Glutamatergic neuron (in vitro differentiated cells): ENCODE measurements around the gene SPTLC2. TPM values are rescaled to one million over a fixed set of nuclear protein-coding genes. Genes with fewer than 3 reads are reported as not detected.
"Not testable (repeated sequence)": the region's sequence is repeated elsewhere in the genome, so short reads cannot be mapped to it uniquely, and the experiment has no call there.

Experiments
- DNase-seq: peaks from one replicate; pipeline ENCODE4 v3.0.0; 2022
- H3K27ac Mint-ChIP-seq: one replicate; pipeline ENCODE4 v1.8.0; 2020; ENCODE audit warnings: mild to moderate bottlenecking, mixed read lengths, inconsistent platforms; ENCODE audit not compliant: unreplicated experiment
- H3K27me3 Mint-ChIP-seq: one replicate; pipeline ENCODE4 v1.8.0; 2020; ENCODE audit warnings: mild to moderate bottlenecking, moderate library complexity, mixed read lengths, inconsistent platforms; ENCODE audit not compliant: unreplicated experiment
- H3K36me3 Mint-ChIP-seq: one replicate; pipeline ENCODE4 v1.8.0; 2020; ENCODE audit warnings: mild to moderate bottlenecking, mixed read lengths, inconsistent platforms; ENCODE audit not compliant: unreplicated experiment
- H3K4me1 Mint-ChIP-seq: one replicate; pipeline ENCODE4 v1.8.0; 2020; ENCODE audit warnings: mild to moderate bottlenecking, low read depth, mixed read lengths, inconsistent platforms; ENCODE audit not compliant: unreplicated experiment
- H3K4me3 Mint-ChIP-seq: one replicate; pipeline ENCODE4 v1.8.0; 2020; ENCODE audit warnings: mild to moderate bottlenecking, mixed read lengths, inconsistent platforms; ENCODE audit not compliant: unreplicated experiment
- H3K9me3 Mint-ChIP-seq: one replicate; pipeline ENCODE4 v1.8.0; 2020; ENCODE audit warnings: mild to moderate bottlenecking, moderate library complexity, mixed read lengths, inconsistent platforms; ENCODE audit not compliant: unreplicated experiment
- total RNA-seq: library from RNA; stranded (reverse); fragmentation: NEBNext Ultra II Directional; extraction: Animal tissue kit (Norgen Biotek cat#: 25700); gene quantifications from one replicate; pipeline ENCODE4 v1.2.1, GENCODE V29; 2021; ENCODE audit not compliant: unreplicated experiment
- TF ChIP-seq, protein P1 (sequence below): fragments of 200-600 bp; sonication (generic); IDR thresholded peaks from one replicate; pipeline ENCODE4 v1.5.0; 2021; ENCODE audit not compliant: partially characterized antibody, unreplicated experiment

Gene SPTLC2
- total RNA-seq, 1 donor from 2014 or later: 33.9 TPM

DNA sequence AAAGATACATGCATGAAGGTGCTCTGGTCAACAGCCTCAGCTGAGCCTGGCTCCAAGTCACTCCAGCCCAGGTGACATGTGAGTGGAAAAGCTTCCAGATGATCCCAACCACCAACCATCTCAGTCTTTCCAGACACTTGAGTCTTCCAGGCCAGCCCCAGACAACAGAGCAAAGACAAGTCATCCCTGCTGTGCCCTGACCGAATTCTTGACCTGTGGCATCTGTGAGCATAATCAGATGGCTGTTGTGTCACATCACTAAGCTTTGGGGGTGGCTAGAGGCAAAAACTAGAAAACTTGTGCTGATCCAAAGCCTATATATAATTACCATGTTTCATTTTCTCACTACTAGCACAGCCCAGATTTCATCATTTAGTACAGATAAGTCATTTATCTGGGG lies 67.0 kb downstream of the SPTLC2 start:
- Mint-ChIP-seq H3K4me1 (no peaks in the 10 kb centered on the region), H3K4me3 (no peak overlapping the region), H3K36me3 (no peaks in the 10 kb centered on the region), H3K27ac (no peak overlapping the region), H3K27me3 (no peaks in the 10 kb centered on the region), H3K9me3 (peaks cover 1% of the 10 kb centered on the region)
- DNase-seq: no peak
- TF ChIP-seq, protein P1, sequence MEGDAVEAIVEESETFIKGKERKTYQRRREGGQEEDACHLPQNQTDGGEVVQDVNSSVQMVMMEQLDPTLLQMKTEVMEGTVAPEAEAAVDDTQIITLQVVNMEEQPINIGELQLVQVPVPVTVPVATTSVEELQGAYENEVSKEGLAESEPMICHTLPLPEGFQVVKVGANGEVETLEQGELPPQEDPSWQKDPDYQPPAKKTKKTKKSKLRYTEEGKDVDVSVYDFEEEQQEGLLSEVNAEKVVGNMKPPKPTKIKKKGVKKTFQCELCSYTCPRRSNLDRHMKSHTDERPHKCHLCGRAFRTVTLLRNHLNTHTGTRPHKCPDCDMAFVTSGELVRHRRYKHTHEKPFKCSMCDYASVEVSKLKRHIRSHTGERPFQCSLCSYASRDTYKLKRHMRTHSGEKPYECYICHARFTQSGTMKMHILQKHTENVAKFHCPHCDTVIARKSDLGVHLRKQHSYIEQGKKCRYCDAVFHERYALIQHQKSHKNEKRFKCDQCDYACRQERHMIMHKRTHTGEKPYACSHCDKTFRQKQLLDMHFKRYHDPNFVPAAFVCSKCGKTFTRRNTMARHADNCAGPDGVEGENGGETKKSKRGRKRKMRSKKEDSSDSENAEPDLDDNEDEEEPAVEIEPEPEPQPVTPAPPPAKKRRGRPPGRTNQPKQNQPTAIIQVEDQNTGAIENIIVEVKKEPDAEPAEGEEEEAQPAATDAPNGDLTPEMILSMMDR: no peak

DNA sequence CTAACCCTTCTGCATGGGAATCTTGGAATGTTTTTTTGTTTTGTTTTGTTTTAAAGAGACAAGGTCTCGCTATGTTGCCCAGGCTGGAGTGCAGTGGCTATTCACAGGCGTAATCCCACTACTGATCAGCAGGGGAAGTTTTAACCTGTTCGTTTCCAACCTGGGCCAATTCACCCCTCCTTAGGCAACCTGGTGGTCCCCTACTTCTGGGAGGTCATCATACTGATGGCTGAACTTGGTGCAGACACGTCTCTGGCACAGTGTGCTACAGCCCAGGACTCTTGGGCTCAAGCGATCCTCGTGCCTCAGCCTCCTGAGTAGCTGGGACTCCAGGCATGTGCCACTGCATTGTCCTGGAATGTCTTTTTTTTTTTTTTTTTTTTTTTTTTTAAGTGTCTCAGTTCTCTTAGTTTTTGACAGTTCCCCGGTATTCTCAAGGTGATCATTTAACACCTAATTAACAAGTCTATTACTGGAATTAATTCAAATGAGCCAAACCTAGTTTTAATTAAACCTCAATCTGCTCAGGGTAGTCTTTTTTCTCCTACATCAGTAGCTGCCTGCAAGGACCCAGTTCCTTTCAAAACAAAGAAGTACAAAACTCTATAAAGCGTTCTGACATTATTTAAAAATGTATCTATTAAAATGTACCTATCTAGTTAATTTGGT lies 68.8 kb downstream of the SPTLC2 start:
- Mint-ChIP-seq H3K27me3 (no peaks in the 10 kb centered on the region), H3K4me3 (no peak overlapping the region), H3K4me1 (no peaks in the 10 kb centered on the region), H3K27ac (no peak overlapping the region), H3K36me3 (no peaks in the 10 kb centered on the region), H3K9me3 (peaks cover 1% of the 10 kb centered on the region)
- DNase-seq: no peak
- TF ChIP-seq, protein P1: peak; percentile 43

DNA sequence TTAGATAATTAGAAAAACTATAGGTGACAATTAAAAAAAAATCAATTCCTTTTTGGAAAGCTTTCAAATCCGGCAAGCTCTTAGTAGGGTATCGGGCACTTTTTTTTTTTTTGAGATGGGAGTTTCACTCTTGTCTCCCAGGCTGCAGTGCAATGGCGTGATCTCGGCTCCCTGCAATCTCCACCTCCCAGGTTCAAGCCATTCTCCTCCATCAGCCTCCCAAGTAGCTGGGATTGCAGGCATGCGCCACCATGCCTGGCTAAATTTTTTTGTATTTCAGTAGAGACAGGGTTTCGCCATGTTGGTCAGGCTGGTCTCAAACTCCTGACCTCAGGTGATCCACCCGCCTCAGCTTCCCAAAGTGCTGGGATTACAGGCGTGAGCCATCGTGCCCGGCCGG lies 71.3 kb downstream of the SPTLC2 start:
- H3K27ac Mint-ChIP-seq, H3K4me1 Mint-ChIP-seq: not testable (repeated sequence)

DNA sequence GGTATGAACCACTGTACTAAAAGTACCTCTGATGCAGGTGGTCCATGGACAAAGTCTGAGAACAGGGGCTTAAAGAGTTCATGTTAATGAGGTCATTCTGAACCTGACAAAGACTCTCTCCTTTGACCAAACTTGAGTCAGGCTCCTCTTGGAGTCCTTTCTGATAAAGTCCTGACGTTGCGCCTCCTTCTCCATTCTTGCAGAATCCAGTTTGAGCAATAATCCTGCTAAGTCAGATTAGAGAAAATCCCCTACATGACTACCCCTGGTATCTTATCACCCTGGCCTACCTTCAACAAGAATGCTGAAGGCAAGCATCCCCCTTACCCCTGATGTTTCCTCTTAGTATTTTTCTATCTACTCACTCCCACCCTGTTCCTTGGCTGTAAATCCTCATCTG lies 71.9 kb downstream of the SPTLC2 start:
- Mint-ChIP-seq H3K9me3 (peaks cover 1% of the 10 kb centered on the region), H3K27me3 (no peaks in the 10 kb centered on the region), H3K4me3 (no peak overlapping the region), H3K36me3 (no peaks in the 10 kb centered on the region), H3K27ac (no peak overlapping the region), H3K4me1 (no peaks in the 10 kb centered on the region)
- TF ChIP-seq, protein P1: no peak
- no peak for DNase-seq

More for the DNA sequence above, 71.3 kb downstream of the SPTLC2 start:
- not testable (repeated sequence) for DNase-seq, H3K27me3 Mint-ChIP-seq, H3K9me3 Mint-ChIP-seq, H3K4me3 Mint-ChIP-seq, H3K36me3 Mint-ChIP-seq

DNA sequence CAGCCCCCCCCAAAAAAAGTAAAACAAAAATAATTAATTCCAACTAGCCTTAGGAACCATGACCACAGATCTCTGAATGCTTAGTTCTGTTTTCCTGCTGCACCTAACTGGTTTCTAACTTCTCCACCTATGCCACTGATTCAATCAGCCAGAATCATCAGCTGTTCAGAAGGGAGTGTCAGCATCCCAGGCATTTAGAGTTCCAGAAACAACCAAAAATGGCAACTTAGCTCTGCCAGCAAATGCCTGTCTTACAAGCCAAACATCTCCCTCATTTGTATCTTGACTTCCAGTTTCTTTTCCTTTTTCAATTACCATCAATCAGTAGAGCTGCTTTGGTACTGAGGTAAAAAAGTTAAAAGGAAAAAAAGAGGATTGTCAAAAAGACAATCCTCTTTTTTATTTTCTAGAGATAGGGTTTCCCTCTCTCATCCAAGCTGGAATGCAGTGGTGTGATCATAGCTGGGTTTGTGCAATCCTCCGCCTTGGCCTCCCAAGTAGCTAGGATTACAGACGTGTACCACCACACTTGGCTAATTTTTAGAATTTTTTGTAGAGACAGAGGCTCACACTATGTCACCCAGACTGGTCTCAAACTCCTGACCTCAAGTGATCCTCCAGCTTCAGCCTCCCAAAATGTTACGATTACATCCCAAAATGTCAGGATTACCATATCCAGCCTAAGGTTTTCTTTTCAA lies 72.7 kb downstream of the SPTLC2 start:
- no peaks in the 10 kb centered on the region for H3K27me3 Mint-ChIP-seq

More for the DNA sequence above, 72.7 kb downstream of the SPTLC2 start:
- DNase-seq: no peak
- no peaks in the 10 kb centered on the region for H3K36me3 Mint-ChIP-seq
- H3K4me1 Mint-ChIP-seq: no peaks in the 10 kb centered on the region
- H3K27ac Mint-ChIP-seq: no peak overlapping the region
- TF ChIP-seq, protein P1: no peak
- no peaks in the 10 kb centered on the region for H3K9me3 Mint-ChIP-seq
- H3K4me3 Mint-ChIP-seq: no peak overlapping the region
